LNCAP (cell line): Measurements from ENCODE around the gene RAB11FIP5.

Experiments used
- CTCF ChIP-seq: fragments of 450-650 bp; IDR thresholded peaks from 2 replicates; pipeline ENCODE4 v1.5.1; 2017; ENCODE audit warnings: mild to moderate bottlenecking

RAB11FIP5 gene

GRCh38 chr2:73078457-73079411, 34.0 kb downstream of the RAB11FIP5 start:
- TF ChIP-seq CTCF: no peak

- TF ChIP-seq CTCF: no peak
Observed at GRCh38 chr2:73077424-73077795, 35.3 kb downstream of the RAB11FIP5 start.

GRCh38 chr2:73076701-73077423, 35.9 kb downstream of the RAB11FIP5 start:
- TF ChIP-seq CTCF: no peak

- TF ChIP-seq CTCF: no peak
Observed at GRCh38 chr2:73075477-73076373, 37.0 kb downstream of the RAB11FIP5 start.

GRCh38 chr2:73074110-73075069, 38.4 kb downstream of the RAB11FIP5 start:
- no peak for TF ChIP-seq CTCF

GRCh38 chr2:73072416-73072815, 40.3 kb downstream of the RAB11FIP5 start:
- TF ChIP-seq CTCF: no peak
